ENCODE measurements around the gene FLNB.

FLNB gene

DNA sequence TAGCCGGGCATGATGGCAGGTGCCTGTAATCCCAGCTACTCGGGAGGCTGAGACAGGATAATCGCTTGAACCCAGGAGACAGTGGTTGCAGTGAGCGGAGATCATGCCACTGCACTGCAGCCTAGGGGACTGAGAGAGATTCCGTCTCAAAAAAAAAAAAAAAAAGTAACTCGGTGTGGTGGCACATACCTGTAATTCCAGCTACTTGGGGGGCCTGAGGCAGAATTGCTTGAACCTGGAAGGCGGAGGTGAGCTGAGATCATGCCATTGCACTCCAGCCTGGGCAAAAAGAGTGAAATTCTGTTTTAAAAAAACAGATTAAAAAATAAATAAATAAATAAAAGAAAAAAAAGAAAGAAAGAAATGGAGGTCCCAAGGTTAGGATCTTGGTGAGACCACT is 6.2 kb upstream of the FLNB start:
- Histone ChIP-seq H3K27me3 (no peaks in the 10 kb centered on the region), H3K9me3 (no peaks in the 10 kb centered on the region), H3K36me3 (no peaks in the 10 kb centered on the region), H3K4me3 (ENCODE audit: low read depth in 1 of 2, low read length in 1 of 2) (no peak overlapping the region), H3K27ac (no peak overlapping the region), H3K4me1 (ENCODE audit: control insufficient read depth in 1 of 2, insufficient read depth in 1 of 2, low read depth in 1 of 2, low read length in 1 of 2) (peaks cover 11 to 27% of the 10 kb centered on the region in 2 experiments)
- TF ChIP-seq, protein P1, sequence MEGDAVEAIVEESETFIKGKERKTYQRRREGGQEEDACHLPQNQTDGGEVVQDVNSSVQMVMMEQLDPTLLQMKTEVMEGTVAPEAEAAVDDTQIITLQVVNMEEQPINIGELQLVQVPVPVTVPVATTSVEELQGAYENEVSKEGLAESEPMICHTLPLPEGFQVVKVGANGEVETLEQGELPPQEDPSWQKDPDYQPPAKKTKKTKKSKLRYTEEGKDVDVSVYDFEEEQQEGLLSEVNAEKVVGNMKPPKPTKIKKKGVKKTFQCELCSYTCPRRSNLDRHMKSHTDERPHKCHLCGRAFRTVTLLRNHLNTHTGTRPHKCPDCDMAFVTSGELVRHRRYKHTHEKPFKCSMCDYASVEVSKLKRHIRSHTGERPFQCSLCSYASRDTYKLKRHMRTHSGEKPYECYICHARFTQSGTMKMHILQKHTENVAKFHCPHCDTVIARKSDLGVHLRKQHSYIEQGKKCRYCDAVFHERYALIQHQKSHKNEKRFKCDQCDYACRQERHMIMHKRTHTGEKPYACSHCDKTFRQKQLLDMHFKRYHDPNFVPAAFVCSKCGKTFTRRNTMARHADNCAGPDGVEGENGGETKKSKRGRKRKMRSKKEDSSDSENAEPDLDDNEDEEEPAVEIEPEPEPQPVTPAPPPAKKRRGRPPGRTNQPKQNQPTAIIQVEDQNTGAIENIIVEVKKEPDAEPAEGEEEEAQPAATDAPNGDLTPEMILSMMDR (IDR thresholded peaks at IDR 0.05) = no peak

DNA sequence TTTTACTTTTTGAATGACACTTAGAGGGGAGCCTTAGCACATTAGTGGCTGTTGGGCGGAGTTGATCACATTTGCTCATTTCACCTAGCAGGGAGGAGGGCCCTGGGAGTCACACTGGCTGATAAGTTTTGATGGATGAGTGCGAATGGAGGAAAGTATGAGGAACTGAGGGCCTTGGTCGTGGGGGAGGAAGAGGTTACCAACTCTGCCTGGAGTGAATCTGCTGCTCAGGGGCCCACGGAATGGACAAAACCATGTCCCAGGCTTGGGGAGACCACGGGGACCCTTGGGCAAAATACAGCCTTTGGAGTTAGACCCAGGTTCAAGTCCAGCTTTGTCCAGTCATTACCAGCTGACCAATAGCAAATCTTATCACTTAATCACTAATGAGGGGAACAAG is 5.1 kb upstream of the FLNB start:
- no peak overlapping the region for H3K4me3 ChIP-seq (ENCODE audit: low read depth in 1 of 2, low read length in 1 of 2)
- H3K9me3 ChIP-seq = no peaks in the 10 kb centered on the region
- H3K36me3 ChIP-seq = no peaks in the 10 kb centered on the region
- TF ChIP-seq, protein P1 (IDR thresholded peaks at IDR 0.05) = no peak
- peaks cover 14 to 27% of the 10 kb centered on the region in 2 experiments for H3K4me1 ChIP-seq (ENCODE audit: control insufficient read depth in 1 of 2, insufficient read depth in 1 of 2, low read depth in 1 of 2, low read length in 1 of 2)
- no peaks in the 10 kb centered on the region for H3K27me3 ChIP-seq
- H3K27ac ChIP-seq = no peak overlapping the region

DNA sequence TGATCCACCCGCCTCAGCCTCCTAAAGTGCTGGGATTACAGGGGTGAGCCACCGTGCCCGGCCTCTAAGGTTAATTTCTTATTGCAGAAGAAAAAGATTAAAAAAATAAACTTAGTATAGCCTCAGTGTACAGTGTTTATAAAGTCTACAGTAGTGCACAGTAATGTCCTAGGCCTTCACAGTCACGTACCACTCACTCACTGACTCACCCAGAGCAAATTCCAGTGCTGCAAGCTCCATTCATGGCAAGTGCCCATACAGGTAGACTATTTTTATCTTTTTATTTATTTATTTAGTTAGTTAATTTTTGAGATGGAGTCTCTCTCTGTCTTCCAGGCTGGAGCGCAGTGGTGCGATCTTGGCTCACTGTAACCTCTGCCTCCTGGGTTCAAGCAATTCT is 3.2 kb upstream of the FLNB start:
- H3K4me3 ChIP-seq (ENCODE audit: low read depth in 1 of 2, low read length in 1 of 2) = no peak overlapping the region
- no peak overlapping the region for H3K27ac ChIP-seq
- TF ChIP-seq, protein P1 (IDR thresholded peaks at IDR 0.05) = no peak

DNA sequence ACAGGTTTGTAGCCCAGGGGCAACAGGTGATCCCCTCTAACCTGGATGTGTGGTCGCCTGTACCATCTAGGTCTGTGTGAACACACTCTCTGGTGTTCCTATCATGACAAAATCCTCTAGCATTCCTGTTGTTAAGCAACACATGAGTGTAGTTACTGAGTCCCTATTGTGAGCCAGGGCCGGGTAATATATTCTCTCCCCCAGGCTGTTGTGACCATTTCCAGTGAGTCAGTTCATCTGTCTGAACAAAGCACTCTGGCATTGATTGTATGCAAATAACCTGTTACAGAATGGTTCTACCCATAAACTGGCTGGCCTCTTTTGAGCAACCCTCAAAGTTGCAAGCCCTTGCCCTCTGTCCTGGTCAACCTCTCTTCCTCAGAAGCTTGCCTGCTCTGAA is 2.6 kb upstream of the FLNB start:
- peaks cover 17 to 24% of the 10 kb centered on the region in 2 experiments for H3K4me1 ChIP-seq (ENCODE audit: control insufficient read depth in 1 of 2, insufficient read depth in 1 of 2, low read depth in 1 of 2, low read length in 1 of 2)
- H3K27me3 ChIP-seq = peaks cover 18% of the 10 kb centered on the region
- H3K27ac ChIP-seq = no peak overlapping the region
- TF ChIP-seq, protein P1 (IDR thresholded peaks at IDR 0.05) = no peak
- H3K4me3 ChIP-seq (ENCODE audit: low read depth in 1 of 2, low read length in 1 of 2) = no peak overlapping the region
- H3K36me3 ChIP-seq = no peaks in the 10 kb centered on the region
- H3K9me3 ChIP-seq = no peaks in the 10 kb centered on the region

More for the DNA sequence above, 3.2 kb upstream of the FLNB start:
- Histone ChIP-seq H3K4me1 (ENCODE audit: control insufficient read depth in 1 of 2, insufficient read depth in 1 of 2, low read depth in 1 of 2, low read length in 1 of 2) (peaks cover 17 to 30% of the 10 kb centered on the region in 2 experiments), H3K27me3 (peaks cover 17% of the 10 kb centered on the region), H3K36me3 (no peaks in the 10 kb centered on the region), H3K9me3 (no peaks in the 10 kb centered on the region)

DNA sequence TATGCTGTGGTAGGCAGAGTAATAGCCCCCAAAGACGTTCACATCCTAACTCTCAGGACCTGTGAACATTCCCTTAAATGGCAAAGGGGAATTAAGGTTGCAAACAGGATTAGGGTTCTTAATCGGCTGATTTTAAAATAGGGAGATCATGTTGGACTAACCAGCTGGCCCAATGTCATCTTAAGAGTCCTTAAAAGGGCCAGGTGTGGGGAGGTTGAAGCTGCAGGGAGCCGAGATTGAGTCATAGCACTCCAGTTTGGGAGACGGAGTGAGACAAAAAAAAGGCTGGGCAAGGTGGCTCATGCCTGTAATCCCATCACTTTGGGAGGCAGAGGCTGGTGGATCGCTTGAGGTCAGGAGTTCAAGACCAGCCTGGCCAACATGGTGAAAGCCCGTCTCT is 1.6 kb upstream of the FLNB start:
- peaks cover 16 to 17% of the 10 kb centered on the region in 2 experiments for H3K4me1 ChIP-seq (ENCODE audit: control insufficient read depth in 1 of 2, insufficient read depth in 1 of 2, low read depth in 1 of 2, low read length in 1 of 2)
- peaks cover 18% of the 10 kb centered on the region for H3K27me3 ChIP-seq
- no peak overlapping the region for H3K27ac ChIP-seq
- TF ChIP-seq, protein P1 (IDR thresholded peaks at IDR 0.05) = no peak
- no peaks in the 10 kb centered on the region for H3K36me3 ChIP-seq
- H3K9me3 ChIP-seq = no peaks in the 10 kb centered on the region
- H3K4me3 ChIP-seq (ENCODE audit: low read depth in 1 of 2, low read length in 1 of 2) = no peak overlapping the region
